ENCODE results near the gene ESYT1.
A peak's percentile ranks its signal among the peaks of the same experiment; 100 is the strongest.

Gene ESYT1

GRCh38 chr12:56189918-56190694, 62.0 kb downstream of the ESYT1 start:
- H3K4me3 ChIP-seq (ENCODE audit: low read depth, low read length), result peak overlapping the region; percentile 73
- H3K4me1 ChIP-seq, result peaks cover 6% of the 10 kb centered on the region
- H3K36me3 ChIP-seq (ENCODE audit: control insufficient read depth, insufficient read depth, low read length), result no peaks in the 10 kb centered on the region
- H3K27ac ChIP-seq, result peak overlapping the region; percentile 94
- H3K4me2 ChIP-seq (ENCODE audit: low read length), result peak overlapping the region; percentile 80
- H3K9ac ChIP-seq, result peak overlapping the region; percentile 43
- no peaks in the 10 kb centered on the region for H3K9me3 ChIP-seq (ENCODE audit: control insufficient read depth, low read length)
- peaks cover 10% of the 10 kb centered on the region for H3K79me2 ChIP-seq
- TF ChIP-seq, protein P1, sequence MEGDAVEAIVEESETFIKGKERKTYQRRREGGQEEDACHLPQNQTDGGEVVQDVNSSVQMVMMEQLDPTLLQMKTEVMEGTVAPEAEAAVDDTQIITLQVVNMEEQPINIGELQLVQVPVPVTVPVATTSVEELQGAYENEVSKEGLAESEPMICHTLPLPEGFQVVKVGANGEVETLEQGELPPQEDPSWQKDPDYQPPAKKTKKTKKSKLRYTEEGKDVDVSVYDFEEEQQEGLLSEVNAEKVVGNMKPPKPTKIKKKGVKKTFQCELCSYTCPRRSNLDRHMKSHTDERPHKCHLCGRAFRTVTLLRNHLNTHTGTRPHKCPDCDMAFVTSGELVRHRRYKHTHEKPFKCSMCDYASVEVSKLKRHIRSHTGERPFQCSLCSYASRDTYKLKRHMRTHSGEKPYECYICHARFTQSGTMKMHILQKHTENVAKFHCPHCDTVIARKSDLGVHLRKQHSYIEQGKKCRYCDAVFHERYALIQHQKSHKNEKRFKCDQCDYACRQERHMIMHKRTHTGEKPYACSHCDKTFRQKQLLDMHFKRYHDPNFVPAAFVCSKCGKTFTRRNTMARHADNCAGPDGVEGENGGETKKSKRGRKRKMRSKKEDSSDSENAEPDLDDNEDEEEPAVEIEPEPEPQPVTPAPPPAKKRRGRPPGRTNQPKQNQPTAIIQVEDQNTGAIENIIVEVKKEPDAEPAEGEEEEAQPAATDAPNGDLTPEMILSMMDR (IDR thresholded peaks at IDR 0.05), result no peak
- peak overlapping the region; percentile 100 for H2AFZ ChIP-seq
- no peaks in the 10 kb centered on the region for H3K27me3 ChIP-seq (ENCODE audit: control insufficient read depth, insufficient read depth, low read length)

- TF ChIP-seq, protein P1 (IDR thresholded peaks at IDR 0.05), result no peak
- H3K9me3 ChIP-seq (ENCODE audit: control insufficient read depth, low read length), result no peaks in the 10 kb centered on the region
- no peaks in the 10 kb centered on the region for H3K36me3 ChIP-seq (ENCODE audit: control insufficient read depth, insufficient read depth, low read length)
- H3K79me2 ChIP-seq, result peaks cover 10% of the 10 kb centered on the region
- H3K4me2 ChIP-seq (ENCODE audit: low read length), result peak overlapping the region; percentile 80
- H3K9ac ChIP-seq, result no peak overlapping the region
- peak overlapping the region; percentile 94 for H3K27ac ChIP-seq
- peak overlapping the region; percentile 100 for H2AFZ ChIP-seq
- H3K27me3 ChIP-seq (ENCODE audit: control insufficient read depth, insufficient read depth, low read length), result no peaks in the 10 kb centered on the region
- peak overlapping the region; percentile 73 for H3K4me3 ChIP-seq (ENCODE audit: low read depth, low read length)
- peaks cover 6% of the 10 kb centered on the region for H3K4me1 ChIP-seq
Observed at GRCh38 chr12:56190695-56191155, 62.7 kb downstream of the ESYT1 start.

GRCh38 chr12:56192582-56192981, 64.5 kb downstream of the ESYT1 start:
- H3K9me3 ChIP-seq (ENCODE audit: control insufficient read depth, low read length), result no peaks in the 10 kb centered on the region
- no peak overlapping the region for H3K9ac ChIP-seq
- H3K36me3 ChIP-seq (ENCODE audit: control insufficient read depth, insufficient read depth, low read length), result no peaks in the 10 kb centered on the region
- no peak overlapping the region for H3K27ac ChIP-seq
- H3K4me2 ChIP-seq (ENCODE audit: low read length), result no peak overlapping the region
- H2AFZ ChIP-seq, result no peak overlapping the region
- no peaks in the 10 kb centered on the region for H3K27me3 ChIP-seq (ENCODE audit: control insufficient read depth, insufficient read depth, low read length)
- no peak overlapping the region for H3K4me3 ChIP-seq (ENCODE audit: low read depth, low read length)
- peaks cover 6% of the 10 kb centered on the region for H3K4me1 ChIP-seq
- TF ChIP-seq, protein P1 (IDR thresholded peaks at IDR 0.05), result no peak
- H3K79me2 ChIP-seq, result peaks cover 10% of the 10 kb centered on the region

DNA sequence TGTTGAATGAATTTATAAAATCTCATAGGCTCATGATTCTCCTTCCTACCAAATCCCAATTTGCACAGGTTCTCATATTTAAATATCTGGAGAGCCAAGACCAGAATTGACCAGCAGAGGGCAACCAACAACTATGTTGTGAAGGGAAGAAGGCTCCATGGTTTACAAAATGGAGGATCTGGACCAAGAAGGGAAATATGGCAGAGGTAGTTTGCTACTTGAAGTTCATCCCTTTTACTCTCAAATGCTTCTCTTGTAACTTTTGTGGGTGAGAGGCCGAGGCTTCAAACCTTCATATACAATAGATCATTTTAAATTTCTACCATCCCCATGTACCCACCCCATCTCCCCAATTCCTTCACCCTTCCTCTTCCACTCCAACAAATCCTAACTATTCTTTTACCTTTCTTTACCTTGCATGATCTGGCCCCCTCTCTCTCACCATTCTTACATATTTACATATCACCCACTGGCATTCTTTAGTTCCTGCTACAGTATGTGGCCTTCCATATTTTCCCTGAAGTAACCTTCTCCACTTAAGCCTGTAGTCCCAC, 65.0 kb downstream of the ESYT1 start:
- no peak overlapping the region for H3K4me2 ChIP-seq (ENCODE audit: low read length)
- H3K27me3 ChIP-seq (ENCODE audit: control insufficient read depth, insufficient read depth, low read length), result no peaks in the 10 kb centered on the region
- peaks cover 6% of the 10 kb centered on the region for H3K4me1 ChIP-seq
- TF ChIP-seq, protein P1 (IDR thresholded peaks at IDR 0.05), result peak; percentile 95
- H3K9ac ChIP-seq, result no peak overlapping the region
- no peak overlapping the region for H3K27ac ChIP-seq
- H3K79me2 ChIP-seq, result peaks cover 10% of the 10 kb centered on the region
- no peaks in the 10 kb centered on the region for H3K9me3 ChIP-seq (ENCODE audit: control insufficient read depth, low read length)
- H3K4me3 ChIP-seq (ENCODE audit: low read depth, low read length), result no peak overlapping the region
- no peaks in the 10 kb centered on the region for H3K36me3 ChIP-seq (ENCODE audit: control insufficient read depth, insufficient read depth, low read length)
- H2AFZ ChIP-seq, result peak overlapping the region; percentile 77
